HEK293T (cell line): ENCODE results near the gene SATB2.

Experiments used
- CTCF ChIA-PET: fragments of 350-600 bp; formaldehyde crosslinking; extraction: SDS; loops from one replicate; lab custom pipeline; 2021; ENCODE audit warnings: antibody characterized with exemption, inconsistent platforms; lab: Yijun Ruan, JAX
- POLR2A ChIA-PET: fragments of 350-600 bp; formaldehyde crosslinking; extraction: SDS; loops from one replicate; lab custom pipeline; 2020; ENCODE audit warnings: antibody characterized with exemption, inconsistent platforms; lab: Yijun Ruan, JAX
- DNase-seq: peaks from one replicate; pipeline ENCODE4 v3.0.0; 2012; ENCODE audit warnings: mixed read lengths; ENCODE audit errors: extremely low spot score
- ARNT ChIP-seq: fragments of 450-650 bp; IDR thresholded peaks from 2 replicates; pipeline ENCODE4 v1.6.1; 2017; ENCODE audit warnings: mild to moderate bottlenecking
- BHLHE40 ChIP-seq: fragments of 450-650 bp; IDR thresholded peaks from 2 replicates; pipeline ENCODE4 v1.6.1; 2016; ENCODE audit warnings: mild to moderate bottlenecking, moderate library complexity, borderline replicate concordance
- CTBP1 ChIP-seq: fragments of 450-650 bp; IDR thresholded peaks from 2 replicates; pipeline ENCODE4 v1.6.1; 2016; ENCODE audit warnings: borderline replicate concordance
- ELF4 ChIP-seq: fragments of 450-650 bp; IDR thresholded peaks from 2 replicates; pipeline ENCODE4 v1.6.1; 2017; ENCODE audit warnings: antibody characterized with exemption
- FOXA1 ChIP-seq: fragments of 450-650 bp; IDR thresholded peaks from 2 replicates; pipeline ENCODE4 v1.6.1; 2016; ENCODE audit warnings: mild to moderate bottlenecking
- FOXK2 ChIP-seq: fragments of 450-650 bp; IDR thresholded peaks from 2 replicates; pipeline ENCODE4 v1.6.1; 2016; ENCODE audit warnings: mild to moderate bottlenecking
- FOXM1 ChIP-seq: fragments of 450-650 bp; IDR thresholded peaks from 2 replicates; pipeline ENCODE4 v1.6.1; 2017; ENCODE audit warnings: mild to moderate bottlenecking, borderline replicate concordance
- HDGF ChIP-seq: fragments of 450-650 bp; IDR thresholded peaks from 2 replicates; pipeline ENCODE4 v1.6.1; 2017; ENCODE audit warnings: antibody characterized with exemption, borderline replicate concordance
- L3MBTL2 ChIP-seq: fragments of 450-650 bp; conservative IDR thresholded peaks from 2 replicates; pipeline ENCODE4 v1.6.1; 2016; ENCODE audit warnings: mild to moderate bottlenecking
- LEF1 ChIP-seq: fragments of 450-650 bp; IDR thresholded peaks from 2 replicates; pipeline ENCODE4 v1.6.1; 2017; ENCODE audit warnings: mild to moderate bottlenecking, borderline replicate concordance
- NFRKB ChIP-seq: fragments of 450-650 bp; IDR thresholded peaks from 2 replicates; pipeline ENCODE4 v1.6.1; 2016; ENCODE audit warnings: mild to moderate bottlenecking, moderate library complexity
- SP1 ChIP-seq: fragments of 450-650 bp; IDR thresholded peaks from 2 replicates; pipeline ENCODE4 v1.6.1; 2017
- SUZ12 ChIP-seq: fragments of 450-650 bp; IDR thresholded peaks from 2 replicates; pipeline ENCODE4 v1.6.1; 2016; ENCODE audit warnings: mild to moderate bottlenecking
- TARDBP ChIP-seq: fragments of 450-650 bp; IDR thresholded peaks from 2 replicates; pipeline ENCODE4 v1.6.1; 2016
- ZNF384 ChIP-seq: fragments of 450-650 bp; IDR thresholded peaks from 2 replicates; pipeline ENCODE4 v1.6.1; 2016
- TF ChIP-seq, protein P1 (sequence below): fragments of 450-650 bp; IDR thresholded peaks from 2 replicates; pipeline ENCODE4 v1.6.1; 2016

Gene SATB2

DNA sequence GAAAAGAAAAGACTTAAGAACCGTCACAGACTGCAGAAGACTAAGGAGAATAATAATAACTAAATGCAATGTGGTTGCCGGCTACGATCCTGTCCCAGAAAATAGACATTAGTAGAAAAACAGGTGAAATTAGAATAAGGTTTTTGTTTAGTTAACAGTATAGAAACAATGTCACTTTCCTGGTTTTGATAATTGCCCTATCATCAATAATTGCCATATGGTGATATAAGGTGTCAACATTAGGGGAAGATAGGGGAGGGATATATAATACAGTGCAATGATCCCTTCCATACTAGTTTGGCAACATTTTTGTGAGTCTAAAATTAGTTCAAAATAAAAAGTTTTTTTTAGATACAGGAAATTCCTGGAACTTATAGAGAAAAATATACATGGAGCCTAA, 144.8 kb downstream of the SATB2 start:
- POLR2A ChIA-PET, result no interaction called here

DNA sequence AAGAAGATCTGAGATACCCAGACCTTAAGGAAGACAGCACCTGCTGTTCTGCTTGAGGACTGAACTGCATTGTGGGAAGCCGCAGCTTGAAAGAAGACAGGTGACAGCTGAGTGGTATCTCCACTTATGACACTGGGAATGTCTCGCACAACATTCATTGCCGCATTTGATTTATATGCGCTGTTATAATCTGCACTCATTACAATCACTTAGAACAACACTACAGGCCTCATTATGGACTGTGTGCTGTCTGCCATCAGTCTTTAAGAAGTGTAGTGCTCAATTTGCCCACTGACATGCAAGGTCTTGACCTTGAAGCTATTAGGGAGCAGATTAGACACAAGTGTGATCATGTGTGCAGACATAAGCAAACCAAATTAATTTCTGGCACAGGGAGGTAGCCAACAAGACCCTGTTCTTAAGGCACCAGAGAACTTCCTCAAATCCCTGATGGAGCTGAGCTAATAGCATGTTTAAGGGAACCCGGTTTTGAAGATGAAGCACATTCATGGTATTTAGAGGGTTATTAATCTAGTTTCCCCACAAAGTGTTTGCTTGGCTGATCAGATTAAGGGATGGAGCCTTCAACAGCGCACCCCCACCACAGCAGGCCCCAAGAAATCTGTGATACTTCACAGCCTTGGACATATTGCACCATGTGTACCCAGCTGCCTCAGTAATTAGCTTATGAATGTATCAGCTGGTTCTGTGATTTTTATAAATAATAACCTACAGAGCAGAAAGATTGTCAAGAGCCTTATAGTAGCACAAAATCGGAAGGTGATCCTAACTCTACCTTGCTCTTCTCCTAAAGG, 146.8 kb downstream of the SATB2 start:
- no peak for DNase-seq
- no peak for TF ChIP-seq HDGF
- ChIA-PET CTCF (no interaction called here), POLR2A (no interaction called here)

More for the DNA sequence above, 144.8 kb downstream of the SATB2 start:
- CTCF ChIA-PET, result no interaction called here
- no peak for DNase-seq
- TF ChIP-seq FOXA1, result no peak
- no peak for TF ChIP-seq L3MBTL2
- TF ChIP-seq, protein P1, sequence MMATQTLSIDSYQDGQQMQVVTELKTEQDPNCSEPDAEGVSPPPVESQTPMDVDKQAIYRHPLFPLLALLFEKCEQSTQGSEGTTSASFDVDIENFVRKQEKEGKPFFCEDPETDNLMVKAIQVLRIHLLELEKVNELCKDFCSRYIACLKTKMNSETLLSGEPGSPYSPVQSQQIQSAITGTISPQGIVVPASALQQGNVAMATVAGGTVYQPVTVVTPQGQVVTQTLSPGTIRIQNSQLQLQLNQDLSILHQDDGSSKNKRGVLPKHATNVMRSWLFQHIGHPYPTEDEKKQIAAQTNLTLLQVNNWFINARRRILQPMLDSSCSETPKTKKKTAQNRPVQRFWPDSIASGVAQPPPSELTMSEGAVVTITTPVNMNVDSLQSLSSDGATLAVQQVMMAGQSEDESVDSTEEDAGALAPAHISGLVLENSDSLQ, result no peak
- no peak for TF ChIP-seq CTBP1
- no peak for TF ChIP-seq NFRKB
- TF ChIP-seq LEF1, result no peak
- no peak for TF ChIP-seq FOXM1
- TF ChIP-seq HDGF, result no peak
- no peak for TF ChIP-seq ARNT
- no peak for TF ChIP-seq ELF4
- no peak for TF ChIP-seq TARDBP
- no peak for TF ChIP-seq SUZ12
- no peak for TF ChIP-seq SP1
- no peak for TF ChIP-seq ZNF384
- no peak for TF ChIP-seq FOXK2
- TF ChIP-seq BHLHE40, result no peak

- POLR2A ChIA-PET, result no interaction called here
- TF ChIP-seq NFRKB, result no peak
- CTCF ChIA-PET, result no interaction called here
- no peak for DNase-seq
These were observed 147.8 kb downstream of the SATB2 start for GRCh38 chr2:199309973-199310372.

- ChIA-PET POLR2A (no interaction called here), CTCF (interaction anchor here (0.7 kb wide), 1 partner anchor 183 kb away, joined by 3 read pairs; no protein-coding TSS in a partner anchor)
- TF ChIP-seq BHLHE40 (no peak), SUZ12 (no peak), SP1 (no peak), ARNT (no peak), ZNF384 (no peak), TARDBP (no peak), CTBP1 (no peak), NFRKB (no peak)
- TF ChIP-seq, protein P1, result no peak
- no peak for DNase-seq
These were observed 148.3 kb downstream of the SATB2 start for GRCh38 chr2:199309411-199309810.

GRCh38 chr2:199308567-199308966, 149.2 kb downstream of the SATB2 start:
- CTCF ChIA-PET, result interaction anchor here (0.7 kb wide), 1 partner anchor 184 kb away, joined by 3 read pairs; no protein-coding TSS in a partner anchor
- TF ChIP-seq LEF1 (no peak), FOXK2 (no peak), ZNF384 (no peak), TARDBP (no peak), FOXA1 (no peak), HDGF (no peak), ARNT (no peak), L3MBTL2 (no peak), SUZ12 (no peak), CTBP1 (no peak)
- TF ChIP-seq, protein P1, result no peak
- no peak for DNase-seq
- POLR2A ChIA-PET, result no interaction called here

DNA sequence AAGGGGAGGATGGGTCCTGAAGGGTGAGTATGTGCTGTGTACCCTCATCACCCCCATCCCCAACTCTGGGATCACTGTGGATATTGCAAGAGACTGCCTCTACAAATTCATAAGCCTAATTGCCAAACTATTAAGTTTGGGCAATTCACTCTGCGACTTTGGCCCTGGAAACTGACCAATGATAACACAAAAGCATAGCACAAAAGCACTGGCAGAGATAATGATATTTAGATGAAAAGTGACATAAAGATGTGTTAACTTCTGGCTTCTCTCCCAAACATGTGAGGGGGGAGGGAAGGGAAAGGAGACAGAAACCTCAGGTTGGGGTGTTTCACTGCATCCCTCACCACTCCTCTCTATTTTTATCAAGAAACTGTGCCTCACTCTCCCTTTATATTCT, 150.3 kb downstream of the SATB2 start:
- POLR2A ChIA-PET, result no interaction called here
- TF ChIP-seq, protein P1, result no peak
- no peak for DNase-seq
- CTCF ChIA-PET, result no interaction called here

DNA sequence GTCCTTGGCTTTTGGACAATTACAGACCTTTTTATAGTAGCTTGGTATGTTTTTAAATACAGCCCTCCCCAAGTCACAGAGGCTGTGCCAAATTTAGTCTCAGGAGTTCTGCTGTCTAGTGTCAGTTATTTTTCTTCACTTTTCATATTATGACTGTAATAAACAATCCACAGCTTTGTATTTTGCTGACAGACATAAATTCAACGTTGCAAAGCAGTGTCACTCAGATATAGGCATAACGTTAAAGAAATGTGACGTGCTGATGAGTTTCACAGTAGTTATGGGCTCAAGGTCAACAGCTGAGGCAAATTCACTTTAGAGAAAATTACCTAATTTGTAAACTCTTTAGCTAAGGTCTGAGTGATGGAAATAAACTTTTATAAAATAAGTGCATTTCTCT, 151.6 kb downstream of the SATB2 start:
- TF ChIP-seq FOXA1 (no peak), L3MBTL2 (no peak), ELF4 (no peak), ARNT (no peak), LEF1 (no peak), HDGF (no peak), FOXK2 (no peak), CTBP1 (no peak), NFRKB (no peak), FOXM1 (no peak), ZNF384 (no peak), SUZ12 (no peak), BHLHE40 (no peak), TARDBP (no peak)
- TF ChIP-seq, protein P1, result no peak
- CTCF ChIA-PET, result interaction anchor here (0.8 kb wide), 1 partner anchor 169 kb away, joined by 3 read pairs; no protein-coding TSS in a partner anchor
- POLR2A ChIA-PET, result no interaction called here
- DNase-seq, result no peak
